H1 (cell line): ENCODE data around the gene PLCB3. TPM values are rescaled to one million over a fixed set of nuclear protein-coding genes. Genes with fewer than 3 reads are reported as not detected.

Source experiments
- CTCF ChIA-PET: fragments of 300-600 bp; sonication (Branson Sonifier 250); formaldehyde crosslinking; loops from one replicate; lab custom pipeline; 2021; ENCODE audit not compliant: partially characterized antibody; lab: Charles Lee
- POLR2A ChIA-PET: fragments of 300-600 bp; sonication (Branson Sonifier 250); formaldehyde crosslinking; loops from one replicate; lab custom pipeline; 2021; ENCODE audit warnings: inconsistent platforms; ENCODE audit not compliant: partially characterized antibody; lab: Charles Lee
- DNase-seq, 2 experiments: peaks; one replicate each; pipeline versions ENCODE4 v3.0.0 to v3.0.0-alpha.2; 2010 to 2022; ENCODE audit warnings: low spot score in 2 of 2, low read depth in 1 of 2, mixed read lengths in 1 of 2
- FAIRE-seq: peaks from 2 replicates; lab custom pipeline; 2011; peaks lifted over from hg19 to GRCh38; lab: Jason Lieb, UNC
- H2AFZ ChIP-seq: 2 replicates; pipeline ENCODE4 v1.8.1; 2012; ENCODE audit warnings: low read length, inconsistent platforms
- H2AK5ac ChIP-seq: 2 replicates; pipeline ENCODE4 v1.6.1; 2013; ENCODE audit warnings: low read depth, low read length
- H2BK120ac ChIP-seq: replicated peaks from 2 replicates; pipeline ENCODE3; 2013; ENCODE audit warnings: low read depth, low read length, inconsistent platforms
- H2BK12ac ChIP-seq: 2 replicates; pipeline ENCODE4 v1.6.1; 2013; ENCODE audit warnings: low read depth, low read length
- H2BK15ac ChIP-seq: 2 replicates; pipeline ENCODE4 v1.6.1; 2013; ENCODE audit warnings: low read length
- H2BK20ac ChIP-seq: 2 replicates; pipeline ENCODE4 v1.6.1; 2013; ENCODE audit warnings: low read length
- H2BK5ac ChIP-seq: 2 replicates; pipeline ENCODE4 v1.6.1; 2013; ENCODE audit warnings: low read depth, low read length
- H3K14ac ChIP-seq: 2 replicates; pipeline ENCODE4 v1.6.1; 2013; ENCODE audit warnings: inconsistent platforms; ENCODE audit not compliant: insufficient read length
- H3K18ac ChIP-seq: 2 replicates; pipeline ENCODE4 v1.6.1; 2013; ENCODE audit warnings: low read length; ENCODE audit errors: extremely low read depth
- H3K23ac ChIP-seq: 2 replicates; pipeline ENCODE4 v1.6.1; 2013; ENCODE audit warnings: inconsistent platforms; ENCODE audit not compliant: insufficient read length
- H3K23me2 ChIP-seq: 2 replicates; pipeline ENCODE4 v1.6.1; 2013; ENCODE audit warnings: low read depth, low read length
- H3K27ac ChIP-seq: 2 replicates; pipeline ENCODE4 v1.6.1; 2011; ENCODE audit warnings: low read depth, low read length, inconsistent platforms
- H3K27me3 ChIP-seq, 4 experiments: replicated peaks in 1 of 4; 1 replicate in 1 of 4; 2 replicates in 3 of 4; pipeline versions ENCODE4 v1.6.1 to v1.8.1; 2011 to 2013; ENCODE audit warnings: low read length in 3 of 4, mild to moderate bottlenecking in 3 of 4, inconsistent platforms in 2 of 4, mixed read lengths in 2 of 4, moderate library complexity in 1 of 4; ENCODE audit not compliant: control insufficient read depth in 3 of 4, insufficient read depth in 3 of 4; ENCODE audit errors: extremely low read depth in 1 of 4
- H3K36me3 ChIP-seq, 4 experiments: 2 replicates each; pipeline versions ENCODE4 v1.6.1 to v1.8.1; 2011 to 2013; ENCODE audit warnings: mild to moderate bottlenecking in 4 of 4, low read length in 3 of 4, moderate library complexity in 2 of 4, control low read depth in 1 of 4, inconsistent platforms in 1 of 4; ENCODE audit not compliant: insufficient read depth in 4 of 4, control insufficient read depth in 2 of 4
- H3K4ac ChIP-seq: replicated peaks from 2 replicates; pipeline ENCODE3; 2013; ENCODE audit warnings: low read length, low read depth, mixed read lengths, inconsistent platforms; ENCODE audit not compliant: insufficient read length
- H3K4me1 ChIP-seq, 4 experiments: replicated peaks in 1 of 4; 1 replicate in 1 of 4; 2 replicates in 3 of 4; pipeline versions ENCODE4 v1.6.1 to v1.8.1; 2011 to 2013; ENCODE audit warnings: low read length in 3 of 4, inconsistent platforms in 2 of 4, mixed read lengths in 1 of 4; ENCODE audit not compliant: insufficient read depth in 4 of 4, control insufficient read depth in 3 of 4
- H3K4me2 ChIP-seq, 2 experiments: 2 replicates each; pipeline versions ENCODE4 v1.6.1 to v1.8.1; 2011 to 2013; ENCODE audit warnings: low read depth in 2 of 2, low read length in 2 of 2, control low read depth in 1 of 2, inconsistent platforms in 1 of 2, mild to moderate bottlenecking in 1 of 2; ENCODE audit not compliant: insufficient read depth in 1 of 2
- H3K4me3 ChIP-seq, 4 experiments: fragments of 200-600, 300-600 bp in 1 of 4; sonication (generic), shearing (Covaris generic), sonication (Bioruptor Twin) in 1 of 4; 2 replicates each; pipeline versions ENCODE4 v1.5.1 to v1.8.1; 2011 to 2016; ENCODE audit warnings: low read length in 4 of 4, low read depth in 3 of 4, control low read depth in 2 of 4, inconsistent platforms in 2 of 4, mild to moderate bottlenecking in 2 of 4, mixed read lengths in 1 of 4, moderate library complexity in 1 of 4; ENCODE audit not compliant: insufficient read depth in 2 of 4; ENCODE audit errors: extremely low read depth in 1 of 4
- H3K56ac ChIP-seq: replicated peaks from 2 replicates; pipeline ENCODE3; 2013; ENCODE audit warnings: low read depth, mild to moderate bottlenecking, mixed read lengths, low read length, inconsistent platforms; ENCODE audit not compliant: insufficient read length
- H3K79me1 ChIP-seq: 2 replicates; pipeline ENCODE4 v1.6.1; 2013; ENCODE audit warnings: low read depth, low read length, control low read depth
- H3K79me2 ChIP-seq, 2 experiments: 2 replicates each; pipeline versions ENCODE4 v1.6.1 to v1.8.1; 2012 to 2013; ENCODE audit warnings: low read length in 2 of 2, mild to moderate bottlenecking in 2 of 2, inconsistent platforms in 1 of 2; ENCODE audit not compliant: insufficient read depth in 2 of 2, control insufficient read depth in 1 of 2
- H3K9ac ChIP-seq, 4 experiments: replicated peaks in 1 of 4; 1 replicate in 1 of 4; 2 replicates in 3 of 4; pipeline versions ENCODE4 v1.6.1 to v1.8.1; 2011 to 2013; ENCODE audit warnings: low read depth in 3 of 4, low read length in 3 of 4, control low read depth in 2 of 4, mild to moderate bottlenecking in 2 of 4, moderate library complexity in 2 of 4, inconsistent platforms in 1 of 4; ENCODE audit errors: extremely low read depth in 1 of 4
- H3K9me3 ChIP-seq, 2 experiments: 2 replicates each; pipeline versions ENCODE4 v1.6.1 to v1.8.1; 2012 to 2013; ENCODE audit warnings: mild to moderate bottlenecking in 2 of 2, moderate library complexity in 2 of 2, control low read depth in 1 of 2, inconsistent platforms in 1 of 2, low read depth in 1 of 2, low read length in 1 of 2, mixed read lengths in 1 of 2; ENCODE audit not compliant: insufficient read depth in 2 of 2
- H4K20me1 ChIP-seq, 2 experiments: replicated peaks in 1 of 2; 2 replicates each; pipeline versions ENCODE3 to v1.8.1; 2011 to 2013; ENCODE audit warnings: inconsistent platforms in 2 of 2, low read length in 2 of 2, mild to moderate bottlenecking in 1 of 2; ENCODE audit not compliant: insufficient read depth in 2 of 2, control insufficient read depth in 1 of 2
- H4K5ac ChIP-seq: 2 replicates; pipeline ENCODE4 v1.6.1; 2013; ENCODE audit warnings: low read length, low read depth, mixed read lengths, inconsistent platforms; ENCODE audit not compliant: insufficient read length
- H4K8ac ChIP-seq: 2 replicates; pipeline ENCODE4 v1.8.0; 2013; ENCODE audit warnings: mild to moderate bottlenecking, moderate library complexity, low read length, inconsistent platforms; ENCODE audit not compliant: insufficient read depth; ENCODE audit errors: extremely low read depth
- H4K91ac ChIP-seq: replicated peaks from 2 replicates; pipeline ENCODE3; 2013; ENCODE audit warnings: low read length, mixed read lengths, inconsistent platforms; ENCODE audit not compliant: insufficient read length
- KDM4A ChIP-seq: IDR thresholded peaks from one replicate; pipeline ENCODE4 v1.7.1; 2012; ENCODE audit warnings: low read depth, mild to moderate bottlenecking, moderate library complexity, low read length, inconsistent platforms; ENCODE audit not compliant: severe bottlenecking
- RNF2 ChIP-seq: fragments of 200-900, 300-1000 bp; sonication (generic); IDR thresholded peaks from 2 replicates; pipeline ENCODE4 v1.7.1; 2016; ENCODE audit warnings: borderline replicate concordance, low read depth, mild to moderate bottlenecking, antibody characterized with exemption, low read length; ENCODE audit not compliant: poor library complexity, severe bottlenecking; ENCODE audit errors: missing control alignments
- SIN3A ChIP-seq, 2 experiments: IDR thresholded peaks in 1 of 2; conservative IDR thresholded peaks in 1 of 2; 2 replicates each; pipeline ENCODE4 v1.6.1; 2011 to 2012; ENCODE audit warnings: low read length in 2 of 2, improper control_type of control experiment in 1 of 2, low read depth in 1 of 2, mild to moderate bottlenecking in 1 of 2
- TBP ChIP-seq: IDR thresholded peaks from 2 replicates; pipeline ENCODE4 v1.6.1; 2011; ENCODE audit warnings: low read depth, low read length, improper control_type of control experiment
- YY1 ChIP-seq: IDR thresholded peaks from 2 replicates; pipeline ENCODE4 v1.6.1; 2011; ENCODE audit warnings: low read depth, mild to moderate bottlenecking, low read length
- WGBS, 2 experiments: shearing (Covaris generic) in 1 of 2; methylation state at CpG; one replicate each; pipeline versions ENCODE4 v1.1.6 to v1.1.7; 2013 to 2015; ENCODE audit warnings: low lambda C conversion rate in 2 of 2, mixed read lengths in 2 of 2, inconsistent platforms in 1 of 2, low coverage in 1 of 2, missing lambda C conversion rate in 1 of 2; ENCODE audit not compliant: insufficient replicate concordance in 2 of 2, insufficient coverage in 1 of 2, insufficient read length in 1 of 2; ENCODE audit errors: extremely low coverage in 1 of 2, missing lambda C conversion rate in 1 of 2; 5-methylcytosine and 5-hydroxymethylcytosine counted together
- polyA plus RNA-seq, 7 experiments: library from polyadenylated mRNA; depleted of rRNA in 3 of 7; stranded (reverse) in 5 of 7; unstranded in 2 of 7; fragments of >200 nt in 5 of 7; fragments of 200-250 nt in 2 of 7; gene quantifications; 1 replicate in 5 of 7; 2 replicates in 1 of 7; 4 replicates in 1 of 7; pipeline versions ENCODE4 v1.2.1 to v1.2.3, GENCODE V29; 2011 to 2013; ENCODE audit warnings: missing spikeins in 2 of 7, mixed read lengths in 2 of 7
- total RNA-seq: library from RNA; stranded (reverse); fragmentation: NEBNext Ultra II Directional; extraction: Animal tissue kit (Norgen Biotek cat#: 25700); gene quantifications from 2 replicates; pipeline ENCODE4 v1.2.1, GENCODE V29; 2021
- TF ChIP-seq, protein P1 (sequence below): IDR thresholded peaks from 2 replicates; pipeline ENCODE4 v1.6.1; 2012; ENCODE audit warnings: low read length, inconsistent platforms

Gene PLCB3
- total and polyA plus RNA-seq, 2 of the 8 experiments (the other 6 are each of a cell fraction or from before 2014, with no cell fraction given): 47.2 to 104 TPM

DNA sequence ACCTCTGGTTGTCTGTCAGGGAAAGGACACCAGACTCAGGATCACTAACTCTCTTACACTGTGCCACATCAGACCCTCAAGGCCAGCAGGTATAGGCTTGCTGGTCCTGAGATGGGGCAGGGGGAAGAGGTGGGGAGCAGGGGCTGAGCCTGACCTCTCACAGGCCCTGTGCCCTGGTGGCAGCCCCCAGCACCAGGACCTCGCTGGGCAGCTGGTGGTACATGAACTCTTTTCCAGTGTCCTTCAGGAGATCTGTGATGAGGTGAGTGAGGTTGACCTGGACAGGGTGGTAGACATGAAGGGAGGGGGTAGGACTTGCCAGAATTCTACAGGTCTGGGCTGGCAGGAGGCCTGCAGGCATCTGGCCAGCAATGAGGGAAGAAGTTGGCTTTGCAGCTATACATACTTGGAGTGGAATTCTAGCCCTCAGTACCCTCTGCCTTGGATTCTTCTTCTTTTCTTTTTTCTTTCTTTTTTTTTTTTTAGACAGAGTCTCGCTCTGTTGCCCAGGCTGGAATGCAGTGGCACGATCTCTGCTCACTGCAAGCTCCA lies 23.8 kb upstream of the PLCB3 start:
- H2AK5ac ChIP-seq: no peak overlapping the region
- DNase-seq (no peak), FAIRE-seq (no peak)
- H3K23me2 ChIP-seq: peaks cover 16% of the 10 kb centered on the region
- no peaks in the 10 kb centered on the region; the same call in 1 of the 2 replicates for H3K79me1 ChIP-seq
- H3K23ac ChIP-seq: no peak overlapping the region
- H3K14ac ChIP-seq: no peak overlapping the region
- no peak overlapping the region for H3K18ac ChIP-seq
- H4K8ac ChIP-seq: no peak overlapping the region
- no peak overlapping the region for H2BK20ac ChIP-seq
- H4K91ac ChIP-seq: no peak overlapping the region
- H3K27me3 ChIP-seq: peaks cover 0 to 6% (median 3%) of the 10 kb centered on the region in 4 experiments; a peak in 4 of 7 replicates
- H3K4me2 ChIP-seq: peak overlapping the region; percentile 72 to 93; a peak in 3 of 4 replicates
- ChIA-PET CTCF (interaction anchor here (0.6 to 6.5 kb wide), 10 partner anchors 10 to 126 kb away, joined by 3 to 64 read pairs (median 4); partner anchors contain the start of genes FERMT3, FKBP2 and PLCB3), POLR2A (interaction anchor here (2.2 to 14.1 kb wide), 5 partner anchors 17 to 77 kb away, joined by 5 to 253 read pairs (median 48); partner anchors contain the start of genes FERMT3, FKBP2, PLCB3 and PPP1R14B)
- no peak overlapping the region for H2AFZ ChIP-seq
- peaks cover 0 to 7% of the 10 kb centered on the region in 2 experiments for H4K20me1 ChIP-seq
- H2BK5ac ChIP-seq: no peak overlapping the region
- peaks cover 0 to 7% (median 1%) of the 10 kb centered on the region in 4 experiments; a peak in 2 of 8 replicates for H3K36me3 ChIP-seq
- H3K27ac ChIP-seq: no peak overlapping the region
- WGBS, 2 experiments: 100% methylated on average over 1 of the region's 3 CpGs; no CpG with 5 or more reads in 1 of the 2 experiments
- peak overlapping the region; percentile 55; the same call in 1 of the 2 replicates for H2BK12ac ChIP-seq
- no peaks in the 10 kb centered on the region for H3K9me3 ChIP-seq
- H3K4ac ChIP-seq: no peak overlapping the region
- H3K9ac ChIP-seq: no peak overlapping the region
- no peak overlapping the region for H4K5ac ChIP-seq
- no peak for TF ChIP-seq YY1
- TF ChIP-seq TBP: no peak
- TF ChIP-seq, protein P1, sequence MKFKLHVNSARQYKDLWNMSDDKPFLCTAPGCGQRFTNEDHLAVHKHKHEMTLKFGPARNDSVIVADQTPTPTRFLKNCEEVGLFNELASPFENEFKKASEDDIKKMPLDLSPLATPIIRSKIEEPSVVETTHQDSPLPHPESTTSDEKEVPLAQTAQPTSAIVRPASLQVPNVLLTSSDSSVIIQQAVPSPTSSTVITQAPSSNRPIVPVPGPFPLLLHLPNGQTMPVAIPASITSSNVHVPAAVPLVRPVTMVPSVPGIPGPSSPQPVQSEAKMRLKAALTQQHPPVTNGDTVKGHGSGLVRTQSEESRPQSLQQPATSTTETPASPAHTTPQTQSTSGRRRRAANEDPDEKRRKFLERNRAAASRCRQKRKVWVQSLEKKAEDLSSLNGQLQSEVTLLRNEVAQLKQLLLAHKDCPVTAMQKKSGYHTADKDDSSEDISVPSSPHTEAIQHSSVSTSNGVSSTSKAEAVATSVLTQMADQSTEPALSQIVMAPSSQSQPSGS: no peak
- no peak for TF ChIP-seq RNF2
- TF ChIP-seq KDM4A: no peak
- TF ChIP-seq SIN3A (conservative IDR thresholded peaks at IDR 0.05 in 1 of 2, IDR thresholded peaks at IDR 0.05 in 1 of 2; ENCODE audit: low read depth in 1 of 2, low read length in 2 of 2): no peak
- no peaks in the 10 kb centered on the region for H3K79me2 ChIP-seq
- no peak overlapping the region for H2BK120ac ChIP-seq
- H3K56ac ChIP-seq: no peak overlapping the region
- H3K4me1 ChIP-seq: peaks cover 0 to 31% (median 17%) of the 10 kb centered on the region in 4 experiments; a peak in 6 of 7 replicates
- no peak overlapping the region for H3K4me3 ChIP-seq
- H2BK15ac ChIP-seq: 0 out of 2 replicates have a peak overlapping the region, but pooled peaks have one; percentile 61
